GM12878 (cell line): ENCODE measurements around the gene MYO9B. TPM values are rescaled to one million over a fixed set of nuclear protein-coding genes. Genes with fewer than 3 reads are reported as not detected.

ENCODE experiments used
- BCL11A ChIP-seq: IDR thresholded peaks from 2 replicates; pipeline ENCODE4 v1.6.1; 2011; ENCODE audit warnings: low read depth, low read length
- CHD2 ChIP-seq: IDR thresholded peaks from 2 replicates; pipeline ENCODE4 v1.6.1; 2011; ENCODE audit warnings: low read depth, low read length, improper control_type of control experiment, borderline replicate concordance
- CREM ChIP-seq: IDR thresholded peaks from 2 replicates; pipeline ENCODE4 v1.6.1; 2014; ENCODE audit warnings: antibody characterized with exemption, low read depth
- E2F4 ChIP-seq: IDR thresholded peaks from 2 replicates; pipeline ENCODE4 v1.6.1; 2012; ENCODE audit warnings: low read depth, low read length, improper control_type of control experiment
- ETV6 ChIP-seq, 2 experiments: fragments of 450-650 bp in 1 of 2; IDR thresholded peaks in 1 of 2; conservative IDR thresholded peaks in 1 of 2; 2 replicates each; pipeline ENCODE4 v1.6.1; 2014; ENCODE audit warnings: antibody characterized with exemption in 1 of 2, borderline replicate concordance in 1 of 2, low read depth in 1 of 2, mild to moderate bottlenecking in 1 of 2, moderate library complexity in 1 of 2
- FOXM1 ChIP-seq: IDR thresholded peaks from 2 replicates; pipeline ENCODE4 v1.6.1; 2012; ENCODE audit warnings: low read depth, mild to moderate bottlenecking, inconsistent platforms, low read length, moderate library complexity
- IKZF1 ChIP-seq: fragments of 450-650 bp; conservative IDR thresholded peaks from 2 replicates; pipeline ENCODE4 v1.6.1; 2017; ENCODE audit warnings: antibody characterized with exemption, mild to moderate bottlenecking
- IRF4 ChIP-seq: IDR thresholded peaks from 2 replicates; pipeline ENCODE4 v1.6.1; 2011; ENCODE audit warnings: low read depth, low read length
- MAX ChIP-seq: IDR thresholded peaks from 2 replicates; pipeline ENCODE4 v1.6.1; 2012; ENCODE audit warnings: low read depth, low read length, improper control_type of control experiment
- MEF2B ChIP-seq: fragments of 450-650 bp; IDR thresholded peaks from 2 replicates; pipeline ENCODE4 v1.6.1; 2018; ENCODE audit warnings: mild to moderate bottlenecking, moderate library complexity; ENCODE audit not compliant: partially characterized antibody, poor library complexity, severe bottlenecking
- MTA2 ChIP-seq: fragments of 450-650 bp; IDR thresholded peaks from 2 replicates; pipeline ENCODE4 v1.6.1; 2016; ENCODE audit warnings: low read depth, mild to moderate bottlenecking, moderate library complexity
- MXI1 ChIP-seq: fragments of 150-350 bp; IDR thresholded peaks from 2 replicates; pipeline ENCODE4 v1.6.1; 2011; ENCODE audit warnings: low read depth, mild to moderate bottlenecking, inconsistent platforms, low read length, improper control_type of control experiment
- NFIC ChIP-seq: IDR thresholded peaks from 2 replicates; pipeline ENCODE4 v1.6.1; 2012; ENCODE audit warnings: low read depth, mild to moderate bottlenecking, inconsistent platforms, low read length, moderate library complexity
- NKRF ChIP-seq: fragments of 450-650 bp; conservative IDR thresholded peaks from 2 replicates; pipeline ENCODE4 v1.6.1; 2017; ENCODE audit warnings: mild to moderate bottlenecking, moderate library complexity
- PKNOX1 ChIP-seq: fragments of 450-650 bp; IDR thresholded peaks from 2 replicates; pipeline ENCODE4 v1.6.1; 2016; ENCODE audit warnings: mild to moderate bottlenecking
- TBL1XR1 ChIP-seq: IDR thresholded peaks from 2 replicates; pipeline ENCODE4 v1.6.1; 2012; ENCODE audit warnings: low read depth, low read length, improper control_type of control experiment
- YBX1 ChIP-seq: fragments of 450-650 bp; IDR thresholded peaks from 2 replicates; pipeline ENCODE4 v1.6.1; 2016; ENCODE audit warnings: antibody characterized with exemption
- ZBED1 ChIP-seq: IDR thresholded peaks from 2 replicates; pipeline ENCODE4 v1.6.1; 2016; ENCODE audit warnings: borderline replicate concordance
- ZNF207 ChIP-seq: fragments of 450-650 bp; IDR thresholded peaks from 2 replicates; pipeline ENCODE4 v1.6.1; 2014; ENCODE audit warnings: antibody characterized with exemption, mild to moderate bottlenecking, borderline replicate concordance
- ZNF217 ChIP-seq: fragments of 450-650 bp; IDR thresholded peaks from 2 replicates; pipeline ENCODE4 v1.6.1; 2017; ENCODE audit warnings: antibody characterized with exemption, mild to moderate bottlenecking
- ZNF274 ChIP-seq: IDR thresholded peaks from one replicate; pipeline ENCODE4 v1.8.0; 2011; ENCODE audit not compliant: insufficient read length, insufficient read depth
- ZNF687 ChIP-seq: fragments of 450-650 bp; IDR thresholded peaks from 2 replicates; pipeline ENCODE4 v1.6.1; 2017; ENCODE audit warnings: mild to moderate bottlenecking, moderate library complexity
- polyA plus RNA-seq, 11 experiments: library from polyadenylated mRNA; depleted of rRNA in 4 of 11; unstranded in 6 of 11; stranded (reverse) in 5 of 11; fragments of >200 nt; fragmentation: Nextera tagmentation in 4 of 11; fragmentation: Illumina TruSeq in 1 of 11; extraction: Ambion mirVana in 4 of 11; extraction: Trizol in 1 of 11; gene quantifications; 1 replicate in 1 of 11; 2 replicates in 10 of 11; pipeline versions ENCODE4 v1.2.1 to v1.2.3, GENCODE V29; 2011 to 2016; ENCODE audit warnings: inconsistent platforms in 2 of 11, missing spikeins in 2 of 11, low read depth in 1 of 11
- total RNA-seq, 4 experiments: library from RNA; depleted of rRNA in 3 of 4; stranded (reverse); fragments of >200 nt in 3 of 4; fragmentation: Illumina TruSeq in 1 of 4; extraction: Trizol in 1 of 4; gene quantifications; 2 replicates each; pipeline versions ENCODE4 v1.2.1 to v1.2.3, GENCODE V29; 2013 to 2021

Gene MYO9B
- total and polyA plus RNA-seq, 10 of the 15 experiments (the other 5 are each of a cell fraction or from before 2014, with no cell fraction given), result 5.4 to 165 (median 45.8) TPM

GRCh38 chr19:17079710-17080439 is 4.3 kb downstream of the MYO9B start (continued):
- peak; percentile 58 for TF ChIP-seq NKRF
- peak; percentile 83 for TF ChIP-seq NFIC
- TF ChIP-seq MXI1, result peak; percentile 90
- peak in 1 of 2 experiments; percentile 71; a peak in 2 of 4 replicates for TF ChIP-seq ETV6 (conservative IDR thresholded peaks at IDR 0.05 in 1 of 2, IDR thresholded peaks at IDR 0.05 in 1 of 2; ENCODE audit: borderline replicate concordance in 1 of 2, low read depth in 1 of 2)
- TF ChIP-seq CHD2, result peak; percentile 26; the same call in 1 of the 2 replicates
- TF ChIP-seq TBL1XR1, result peak; percentile 62
- peak; percentile 43; the same call in 1 of the 2 replicates for TF ChIP-seq MAX
- TF ChIP-seq IKZF1, result peak; percentile 22; the same call in 1 of the 2 replicates
- TF ChIP-seq ZNF217, result no peak
- peak; percentile 31; the same call in 1 of the 2 replicates for TF ChIP-seq CREM
- TF ChIP-seq FOXM1, result peak; percentile 67
- TF ChIP-seq PKNOX1, result peak; percentile 71
- TF ChIP-seq ZNF274, result no peak
- TF ChIP-seq YBX1, result no peak
- no peak for TF ChIP-seq IRF4
- 0 out of 2 replicates have a peak, but pooled peaks have one; percentile 19 for TF ChIP-seq ZNF207
- peak; percentile 56; the same call in 1 of the 2 replicates for TF ChIP-seq ZBED1
- TF ChIP-seq MTA2, result peak; percentile 13; the same call in 1 of the 2 replicates
- peak; percentile 39; the same call in 1 of the 2 replicates for TF ChIP-seq E2F4
- peak; percentile 71 for TF ChIP-seq ZNF687
- no peak for TF ChIP-seq BCL11A
- TF ChIP-seq MEF2B, result peak; percentile 46
